ENCODE measurements around the gene CHST3. TPM values are rescaled to one million over a fixed set of nuclear protein-coding genes. Genes with fewer than 3 reads are reported as not detected.

CHST3 gene
- total RNA-seq, 1 donor from 2014 or later: 41.4 TPM

GRCh38 chr10:72043016-72043834 lies 79.0 kb downstream of the CHST3 start:
- Histone ChIP-seq H3K27me3 (no peaks in the 10 kb centered on the region), H3K9me3 (no peaks in the 10 kb centered on the region), H3K36me3 (no peaks in the 10 kb centered on the region), H3K4me1 (peaks cover 0 to 5% of the 10 kb centered on the region in 2 donors), H3K4me3 (no peak overlapping the region), H3K27ac (no peak overlapping the region)
- intact Hi-C loops (cut with DNase I): loop anchor here (10.0 kb wide), 1 partner anchor 728 kb away; the partner anchor contains the start of gene SLC29A3
- TF ChIP-seq CTCF (IDR thresholded peaks at IDR 0.05): no peak
- no peak for DNase-seq (ENCODE audit: low spot score in 2 of 2)

- Histone ChIP-seq H3K36me3 (no peaks in the 10 kb centered on the region), H3K9me3 (no peaks in the 10 kb centered on the region), H3K27ac (peak overlapping the region; percentile 79 to 87), H3K27me3 (no peaks in the 10 kb centered on the region), H3K4me1 (peaks cover 0 to 5% of the 10 kb centered on the region in 2 donors), H3K4me3 (peak overlapping the region in 1 of 2 donors; percentile 28)
- intact Hi-C loops (cut with DNase I): loop anchor here (1.0 to 10.0 kb wide), 2 partner anchors 88 to 730 kb away; partner anchors contain the start of gene SLC29A3
- peak; percentile 55 to 83 (median 78) for TF ChIP-seq CTCF (IDR thresholded peaks at IDR 0.05)
- peak in 1 of 2 donors; percentile 78 for DNase-seq (ENCODE audit: low spot score in 2 of 2)
Observed at GRCh38 chr10:72044417-72045041, 80.3 kb downstream of the CHST3 start.

- no peaks in the 10 kb centered on the region for H3K36me3 ChIP-seq
- peaks cover 0 to 5% of the 10 kb centered on the region in 2 donors for H3K4me1 ChIP-seq
- TF ChIP-seq CTCF (IDR thresholded peaks at IDR 0.05): no peak
- no peaks in the 10 kb centered on the region for H3K9me3 ChIP-seq
- peak overlapping the region; percentile 79 to 87 for H3K27ac ChIP-seq
- H3K27me3 ChIP-seq: no peaks in the 10 kb centered on the region
- no peak for DNase-seq (ENCODE audit: low spot score in 2 of 2)
- no peak overlapping the region for H3K4me3 ChIP-seq
- intact Hi-C loops (cut with DNase I): loop anchor here (10.0 kb wide), 1 partner anchor 731 kb away; the partner anchor contains the start of gene SLC29A3
Observed at GRCh38 chr10:72045586-72045985, 81.4 kb downstream of the CHST3 start.

- H3K4me3 ChIP-seq: no peak overlapping the region
- intact Hi-C loops (cut with DNase I): loop anchor here (1.0 to 10.0 kb wide), 4 partner anchors 92 to 734 kb away; partner anchors contain the start of gene SLC29A3
- H3K9me3 ChIP-seq: no peaks in the 10 kb centered on the region
- H3K36me3 ChIP-seq: no peaks in the 10 kb centered on the region
- peak; percentile 57 to 93 for DNase-seq (ENCODE audit: low spot score in 2 of 2)
- H3K4me1 ChIP-seq: peaks cover 0 to 5% of the 10 kb centered on the region in 2 donors
- no peak overlapping the region for H3K27ac ChIP-seq
- TF ChIP-seq CTCF (IDR thresholded peaks at IDR 0.05): peak; percentile 98 to 99 (median 98)
- H3K27me3 ChIP-seq: no peaks in the 10 kb centered on the region
Observed at GRCh38 chr10:72048450-72049124, 84.4 kb downstream of the CHST3 start.

GRCh38 chr10:72049472-72049871 lies 85.3 kb downstream of the CHST3 start:
- DNase-seq (ENCODE audit: low spot score in 2 of 2): no peak
- no peaks in the 10 kb centered on the region for H3K9me3 ChIP-seq
- peaks cover 0 to 5% of the 10 kb centered on the region in 2 donors for H3K4me1 ChIP-seq
- no peak for TF ChIP-seq CTCF (IDR thresholded peaks at IDR 0.05)
- no peak overlapping the region for H3K4me3 ChIP-seq
- intact Hi-C loops (cut with DNase I): loop anchor here (2.0 to 10.0 kb wide), 2 partner anchors 287 to 735 kb away; partner anchors contain the start of gene SLC29A3
- no peaks in the 10 kb centered on the region for H3K36me3 ChIP-seq
- H3K27ac ChIP-seq: no peak overlapping the region
- no peaks in the 10 kb centered on the region for H3K27me3 ChIP-seq

Data from ascending aorta (tissue), 2 donors.